ENCODE data around the gene SRSF6. TPM values are rescaled to one million over a fixed set of nuclear protein-coding genes. Genes with fewer than 3 reads are reported as not detected.

Gene SRSF6
- total RNA-seq, 1 experiment from 2014 or later = 242 TPM

DNA sequence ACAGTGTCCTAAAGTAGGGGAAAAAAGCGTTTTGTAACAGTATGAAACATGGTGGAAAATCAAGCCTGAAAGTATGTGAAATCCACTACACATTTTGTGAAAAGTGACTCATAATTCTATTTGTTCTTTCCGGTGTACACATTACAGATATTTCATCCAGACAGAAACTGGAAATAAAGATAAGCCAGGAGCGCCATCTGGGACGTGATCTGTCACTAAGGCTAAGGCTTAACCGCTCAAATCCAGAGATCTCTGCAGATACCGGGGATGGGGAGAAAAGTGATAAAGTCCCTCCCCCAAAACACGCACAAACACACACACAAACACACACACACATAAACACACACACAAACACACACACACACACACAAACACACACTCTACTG, 26.6 kb upstream of the SRSF6 start:
- Histone ChIP-seq H2AFZ (ENCODE audit: low read depth, low read length, poor library complexity, severe bottlenecking) (no peak overlapping the region), H3K9ac (ENCODE audit: low read length) (no peak overlapping the region), H3K9me2 (ENCODE audit: insufficient read depth) (no peaks in the 10 kb centered on the region), H3K36me3 (ENCODE audit: control insufficient read depth in 1 of 2, insufficient read depth in 2 of 2, low read length in 2 of 2) (no peaks in the 10 kb centered on the region), H3K27me3 (ENCODE audit: insufficient read depth, low read length) (peaks cover 20% of the 10 kb centered on the region; the same call in 1 of the 2 replicates), H3K4me3 (replicated peaks in 1 of 2; ENCODE audit: low read depth in 1 of 2, low read length in 2 of 2) (no peak overlapping the region), H3K27ac (ENCODE audit: low read depth, low read length) (no peak overlapping the region), H3K4me1 (ENCODE audit: control insufficient read depth in 1 of 2, insufficient read depth in 2 of 2, low read length in 2 of 2) (no peaks in the 10 kb centered on the region), H3K9me3 (ENCODE audit: control insufficient read depth in 1 of 2, insufficient read depth in 1 of 2, low read depth in 1 of 2, low read length in 2 of 2) (no peaks in the 10 kb centered on the region), H4K20me1 (ENCODE audit: insufficient read depth) (no peaks in the 10 kb centered on the region), H3K4me2 (ENCODE audit: low read length) (no peak overlapping the region), H3K79me2 (ENCODE audit: insufficient read depth, low read length) (no peaks in the 10 kb centered on the region)
- ChIA-PET CTCF (no interaction called here), RAD21 (ENCODE audit: low non-redundant PET in 1 of 2, low total read pairs in 2 of 2, uncharacterized antibody in 2 of 2, unreplicated experiment in 2 of 2) (no interaction called here), POLR2A (no interaction called here)
- BruUV-seq (replicated peaks) = no TSS peak
- ATAC-seq (no peak), DNase-seq (ENCODE audit: low read depth, low spot score) (no peak)
- intact Hi-C loops (cut with micrococcal nuclease) = no loop called here
- TF ChIP-seq, protein P1, sequence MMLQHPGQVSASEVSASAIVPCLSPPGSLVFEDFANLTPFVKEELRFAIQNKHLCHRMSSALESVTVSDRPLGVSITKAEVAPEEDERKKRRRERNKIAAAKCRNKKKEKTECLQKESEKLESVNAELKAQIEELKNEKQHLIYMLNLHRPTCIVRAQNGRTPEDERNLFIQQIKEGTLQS (IDR thresholded peaks at IDR 0.05) = no peak
- no peak for TF ChIP-seq CEBPB (IDR thresholded peaks at IDR 0.05; ENCODE audit: low read depth)

DNA sequence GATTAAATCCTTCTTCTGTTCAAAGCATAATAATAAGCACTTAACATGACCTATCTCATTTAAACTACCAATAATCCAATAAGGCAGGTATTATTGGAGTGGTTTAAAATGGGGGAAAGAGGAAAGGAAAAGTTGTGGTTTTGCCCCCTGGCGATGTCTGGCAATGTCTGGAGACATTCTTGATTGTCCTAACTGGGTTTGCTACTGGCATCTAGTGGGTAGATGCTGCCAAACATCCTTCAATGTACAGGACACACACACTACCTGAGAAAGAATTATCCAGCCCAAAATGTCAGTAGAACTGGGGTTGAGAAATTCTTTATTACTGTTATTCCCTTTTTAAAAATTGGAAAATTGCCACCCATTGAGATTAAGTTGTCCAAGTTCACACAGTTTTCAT, 25.2 kb upstream of the SRSF6 start:
- Histone ChIP-seq H3K27ac (ENCODE audit: low read depth, low read length) (no peak overlapping the region), H3K9ac (ENCODE audit: low read length) (no peak overlapping the region), H3K4me2 (ENCODE audit: low read length) (no peak overlapping the region), H3K79me2 (ENCODE audit: insufficient read depth, low read length) (no peaks in the 10 kb centered on the region), H4K20me1 (ENCODE audit: insufficient read depth) (no peaks in the 10 kb centered on the region), H3K4me3 (replicated peaks in 1 of 2; ENCODE audit: low read depth in 1 of 2, low read length in 2 of 2) (no peak overlapping the region), H3K36me3 (ENCODE audit: control insufficient read depth in 1 of 2, insufficient read depth in 2 of 2, low read length in 2 of 2) (no peaks in the 10 kb centered on the region), H2AFZ (ENCODE audit: low read depth, low read length, poor library complexity, severe bottlenecking) (no peak overlapping the region), H3K27me3 (ENCODE audit: insufficient read depth, low read length) (peaks cover 22% of the 10 kb centered on the region; the same call in 1 of the 2 replicates), H3K9me2 (ENCODE audit: insufficient read depth) (no peaks in the 10 kb centered on the region), H3K9me3 (ENCODE audit: control insufficient read depth in 1 of 2, insufficient read depth in 1 of 2, low read depth in 1 of 2, low read length in 2 of 2) (no peaks in the 10 kb centered on the region), H3K4me1 (ENCODE audit: control insufficient read depth in 1 of 2, insufficient read depth in 2 of 2, low read length in 2 of 2) (no peaks in the 10 kb centered on the region)
- ChIA-PET RAD21 (ENCODE audit: low non-redundant PET in 1 of 2, low total read pairs in 2 of 2, uncharacterized antibody in 2 of 2, unreplicated experiment in 2 of 2) (no interaction called here), CTCF (no interaction called here), POLR2A (no interaction called here)
- BruUV-seq (replicated peaks) = no TSS peak
- peak; percentile 79 for ATAC-seq
- no peak for DNase-seq (ENCODE audit: low read depth, low spot score)
- intact Hi-C loops (cut with micrococcal nuclease) = no loop called here
- TF ChIP-seq POLR2AphosphoS5 (IDR thresholded peaks at IDR 0.05; ENCODE audit: low read depth, low read length) = no peak
- TF ChIP-seq, protein P2, sequence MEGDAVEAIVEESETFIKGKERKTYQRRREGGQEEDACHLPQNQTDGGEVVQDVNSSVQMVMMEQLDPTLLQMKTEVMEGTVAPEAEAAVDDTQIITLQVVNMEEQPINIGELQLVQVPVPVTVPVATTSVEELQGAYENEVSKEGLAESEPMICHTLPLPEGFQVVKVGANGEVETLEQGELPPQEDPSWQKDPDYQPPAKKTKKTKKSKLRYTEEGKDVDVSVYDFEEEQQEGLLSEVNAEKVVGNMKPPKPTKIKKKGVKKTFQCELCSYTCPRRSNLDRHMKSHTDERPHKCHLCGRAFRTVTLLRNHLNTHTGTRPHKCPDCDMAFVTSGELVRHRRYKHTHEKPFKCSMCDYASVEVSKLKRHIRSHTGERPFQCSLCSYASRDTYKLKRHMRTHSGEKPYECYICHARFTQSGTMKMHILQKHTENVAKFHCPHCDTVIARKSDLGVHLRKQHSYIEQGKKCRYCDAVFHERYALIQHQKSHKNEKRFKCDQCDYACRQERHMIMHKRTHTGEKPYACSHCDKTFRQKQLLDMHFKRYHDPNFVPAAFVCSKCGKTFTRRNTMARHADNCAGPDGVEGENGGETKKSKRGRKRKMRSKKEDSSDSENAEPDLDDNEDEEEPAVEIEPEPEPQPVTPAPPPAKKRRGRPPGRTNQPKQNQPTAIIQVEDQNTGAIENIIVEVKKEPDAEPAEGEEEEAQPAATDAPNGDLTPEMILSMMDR (IDR thresholded peaks at IDR 0.05 in 2 of 3, conservative IDR thresholded peaks at IDR 0.05 in 1 of 3; ENCODE audit: borderline replicate concordance in 1 of 3, insufficient read depth in 1 of 3, low read depth in 2 of 3, low read length in 2 of 3) = peak; percentile 9 to 36 (median 35); a peak in 4 of 6 replicates

Data from HCT116 (cell line).